ENCODE measurements around the gene CNEP1R1. TPM values are rescaled to one million over a fixed set of nuclear protein-coding genes. Genes with fewer than 3 reads are reported as not detected.

The CNEP1R1 gene
- total and polyA plus RNA-seq, 10 of the 15 experiments (the other 5 are each of a cell fraction or from before 2014, with no cell fraction given) = 11.5 to 29.2 (median 15.6) TPM

GRCh38 chr16:50083996-50084395 lies 59.0 kb downstream of the CNEP1R1 start (continued):
- no peak for TF ChIP-seq PKNOX1 (IDR thresholded peaks at IDR 0.05)
- no peak for TF ChIP-seq ZZZ3 (IDR thresholded peaks at IDR 0.05; ENCODE audit: control insufficient read depth, insufficient read length, low read depth)
- no peak for TF ChIP-seq SIX5 (IDR thresholded peaks at IDR 0.05; ENCODE audit: low read depth, low read length, severe bottlenecking)
- TF ChIP-seq POLR2AphosphoS5 (IDR thresholded peaks at IDR 0.05; ENCODE audit: low read length) = no peak
- no peak for TF ChIP-seq ELK1 (IDR thresholded peaks at IDR 0.05; ENCODE audit: low read depth, low read length)
- no peak for TF ChIP-seq RELB (IDR thresholded peaks at IDR 0.05; ENCODE audit: low read depth)
- TF ChIP-seq SMC3 (IDR thresholded peaks at IDR 0.05; ENCODE audit: borderline replicate concordance, low read length) = no peak
- TF ChIP-seq RELA (IDR thresholded peaks at IDR 0.05; ENCODE audit: borderline replicate concordance, partially characterized antibody) = no peak
- no peak for TF ChIP-seq PAX8 (IDR thresholded peaks at IDR 0.05)
- TF ChIP-seq CBX3 (IDR thresholded peaks at IDR 0.05; ENCODE audit: borderline replicate concordance, low read depth) = no peak

GRCh38 chr16:50086176-50086575 lies 61.2 kb downstream of the CNEP1R1 start:
- no peaks in the 10 kb centered on the region for H3K27me3 ChIP-seq (replicated peaks in 1 of 2; ENCODE audit: control insufficient read depth in 2 of 2, insufficient read depth in 2 of 2, low read length in 1 of 2)
- FAIRE-seq (no peak), ATAC-seq (no peak), DNase-seq (ENCODE audit: low read depth, low spot score) (no peak)
- no TSS peak for BruUV-seq (replicated peaks)
- intact Hi-C loops (cut with micrococcal nuclease; ENCODE audit: unreplicated experiment) = no loop called here
- H3K4me2 ChIP-seq (ENCODE audit: control insufficient read depth, insufficient read depth) = no peak overlapping the region
- ChIA-PET RAD21 (ENCODE audit: unreplicated experiment) (no interaction called here), POLR2A (no interaction called here), SMC1A (ENCODE audit: uncharacterized antibody, unreplicated experiment) (interaction anchor here (0.9 kb wide), 1 partner anchor 66 kb away, joined by 4 read pairs; no protein-coding TSS in a partner anchor), CTCF (no interaction called here)
- no peak overlapping the region for H3K4me3 ChIP-seq
- H3K9ac ChIP-seq (ENCODE audit: control insufficient read depth, insufficient read depth, low read length) = no peak overlapping the region
- no peaks in the 10 kb centered on the region for H3K9me3 ChIP-seq (replicated peaks; ENCODE audit: control insufficient read depth, insufficient read depth, low read length)
- H3K36me3 ChIP-seq (ENCODE audit: control insufficient read depth in 2 of 2, insufficient read depth in 2 of 2, low read length in 1 of 2) = peaks cover 6 to 31% of the 10 kb centered on the region in 2 experiments
- H4K20me1 ChIP-seq (ENCODE audit: control insufficient read depth, insufficient read depth) = no peaks in the 10 kb centered on the region
- in situ Hi-C loops (cut with MboI) = no loop called here
- no peak overlapping the region for H2AFZ ChIP-seq (ENCODE audit: control insufficient read depth, low read depth, low read length)
- no peaks in the 10 kb centered on the region for H3K4me1 ChIP-seq (ENCODE audit: control insufficient read depth, insufficient read depth, low read length)
- H3K79me2 ChIP-seq (ENCODE audit: control insufficient read depth, insufficient read depth, low read length) = no peaks in the 10 kb centered on the region
- WGBS (ENCODE audit: insufficient coverage, insufficient replicate concordance, low lambda C conversion rate, missing lambda C conversion rate) = 95% methylated on average over 6 of the region's 6 CpGs
- no peak overlapping the region for H3K27ac ChIP-seq (ENCODE audit: control insufficient read depth, insufficient read depth)
- no peak for TF ChIP-seq HDAC2 (IDR thresholded peaks at IDR 0.05)
- TF ChIP-seq NFXL1 (IDR thresholded peaks at IDR 0.05; ENCODE audit: borderline replicate concordance) = no peak
- TF ChIP-seq ZNF274 (IDR thresholded peaks at IDR 0.05; ENCODE audit: insufficient read depth, insufficient read length) = no peak
- TF ChIP-seq TBL1XR1 (IDR thresholded peaks at IDR 0.05; ENCODE audit: low read depth, low read length) = no peak
- TF ChIP-seq NR2C2 (IDR thresholded peaks at IDR 0.05; ENCODE audit: borderline replicate concordance, control insufficient read depth, insufficient read length, low read depth) = no peak
- TF ChIP-seq BCLAF1 (IDR thresholded peaks at IDR 0.05) = no peak
- TF ChIP-seq TAF1 (IDR thresholded peaks at IDR 0.05; ENCODE audit: borderline replicate concordance, low read depth, low read length) = no peak
- no peak for TF ChIP-seq KLF5 (IDR thresholded peaks at IDR 0.05; ENCODE audit: partially characterized antibody)
